Neural cell (in vitro differentiated cells): ENCODE results near the gene ACSM4. TPM values are rescaled to one million over a fixed set of nuclear protein-coding genes. Genes with fewer than 3 reads are reported as not detected.

Source experiments
- H2AFZ ChIP-seq: fragments of 200-600, 300-800 bp; sonication (generic), shearing (Covaris generic); 2 replicates; pipeline ENCODE4 v1.6.0; 2014; ENCODE audit warnings: low read depth, mild to moderate bottlenecking, antibody characterized with exemption, low read length, moderate library complexity
- H3F3A ChIP-seq: fragments of 200-600 bp; shearing (Covaris generic); 2 replicates; pipeline ENCODE4 v1.6.1; 2016; ENCODE audit warnings: mild to moderate bottlenecking, moderate library complexity, mixed read lengths, antibody characterized with exemption, low read length; ENCODE audit not compliant: insufficient read depth, poor library complexity, severe bottlenecking
- H3K27ac ChIP-seq: fragments of 200-600, 300-800 bp; sonication (generic), shearing (Covaris generic); 2 replicates; pipeline ENCODE4 v1.5.1; 2014; ENCODE audit warnings: mild to moderate bottlenecking, low read length, moderate library complexity
- H3K27me3 ChIP-seq: fragments of 300-800, 200-600 bp; sonication (generic), shearing (Covaris generic); 2 replicates; pipeline ENCODE4 v1.6.0; 2014; ENCODE audit warnings: mild to moderate bottlenecking, low read depth, low read length, moderate library complexity; ENCODE audit not compliant: insufficient read depth
- H3K36me3 ChIP-seq: fragments of 300-800, 200-600 bp; sonication (generic), shearing (Covaris generic); 2 replicates; pipeline ENCODE4 v1.5.1; 2014; ENCODE audit warnings: mild to moderate bottlenecking, antibody characterized with exemption, low read length, moderate library complexity; ENCODE audit not compliant: insufficient read depth
- H3K4me2 ChIP-seq: fragments of 300-800, 200-600 bp; sonication (generic), shearing (Covaris generic); 2 replicates; pipeline ENCODE4 v1.6.0; 2014; ENCODE audit warnings: mild to moderate bottlenecking, low read length
- H3K4me3 ChIP-seq: fragments of 300-800, 200-600 bp; sonication (generic), shearing (Covaris generic); 2 replicates; pipeline ENCODE4 v1.5.1; 2014; ENCODE audit warnings: mild to moderate bottlenecking, low read length, moderate library complexity
- H3K79me2 ChIP-seq: fragments of 200-600 bp; shearing (Covaris generic); replicated peaks from 2 replicates; pipeline ENCODE4 v1.6.0; 2014; ENCODE audit warnings: mild to moderate bottlenecking, low read length, moderate library complexity; ENCODE audit not compliant: insufficient read depth
- H3K9ac ChIP-seq: fragments of 300-800, 200-600 bp; sonication (generic), shearing (Covaris generic); 2 replicates; pipeline ENCODE4 v1.6.1; 2016; ENCODE audit warnings: mild to moderate bottlenecking, low read length, mixed read lengths
- H3K9me2 ChIP-seq: fragments of 200-600 bp; shearing (Covaris generic); 2 replicates; pipeline ENCODE4 v1.6.1; 2016; ENCODE audit warnings: mild to moderate bottlenecking, low read length, mixed read lengths; ENCODE audit not compliant: insufficient read depth
- H3K9me3 ChIP-seq: fragments of 200-600, 300-800 bp; sonication (generic), shearing (Covaris generic); 2 replicates; pipeline ENCODE4 v1.6.1; 2016; ENCODE audit warnings: mild to moderate bottlenecking, mixed run types, low read length, moderate library complexity, mixed read lengths
- H4K20me1 ChIP-seq: fragments of 200-600 bp; shearing (Covaris generic); 2 replicates; pipeline ENCODE4 v1.6.1; 2016; ENCODE audit warnings: mild to moderate bottlenecking, mixed run types; ENCODE audit not compliant: insufficient read depth
- EP300 ChIP-seq: fragments of 450-650 bp; conservative IDR thresholded peaks from 2 replicates; pipeline ENCODE4 v1.6.1; 2014; ENCODE audit warnings: antibody characterized with exemption, mild to moderate bottlenecking, moderate library complexity; ENCODE audit not compliant: poor library complexity, severe bottlenecking
- EZH2 ChIP-seq: fragments of 200-600, 300-800 bp; shearing (Covaris generic), sonication (generic); IDR thresholded peaks from 2 replicates; pipeline ENCODE4 v1.6.1; 2014; ENCODE audit warnings: antibody characterized with exemption, low read length, borderline replicate concordance, mild to moderate bottlenecking; ENCODE audit not compliant: insufficient read depth, poor library complexity, severe bottlenecking
- MXI1 ChIP-seq: fragments of 450-650 bp; conservative IDR thresholded peaks from 2 replicates; pipeline ENCODE4 v1.6.1; 2014; ENCODE audit warnings: antibody characterized with exemption, mild to moderate bottlenecking; ENCODE audit not compliant: poor library complexity, severe bottlenecking
- POLR2AphosphoS5 ChIP-seq: IDR thresholded peaks from 2 replicates; pipeline ENCODE4 v1.6.1; 2012
- RAD21 ChIP-seq: fragments of 450-650 bp; conservative IDR thresholded peaks from 2 replicates; pipeline ENCODE4 v1.6.1; 2014; ENCODE audit warnings: antibody characterized with exemption, mild to moderate bottlenecking, moderate library complexity
- SMC3 ChIP-seq: fragments of 450-650 bp; conservative IDR thresholded peaks from 2 replicates; pipeline ENCODE4 v1.6.1; 2014; ENCODE audit warnings: antibody characterized with exemption, mild to moderate bottlenecking, moderate library complexity; ENCODE audit not compliant: poor library complexity
- TAF1 ChIP-seq: IDR thresholded peaks from 2 replicates; pipeline ENCODE4 v1.6.1; 2012; ENCODE audit warnings: low read depth
- polyA plus RNA-seq: library from polyadenylated mRNA; depleted of rRNA; stranded (reverse); fragments of >200 nt; gene quantifications from 2 replicates; pipeline ENCODE4 v1.2.3, GENCODE V29; 2014
- TF ChIP-seq, protein P1 (sequence below): IDR thresholded peaks from 2 replicates; pipeline ENCODE4 v1.6.1; 2012; ENCODE audit warnings: borderline replicate concordance
- TF ChIP-seq, protein P2 (sequence below): fragments of 450-650 bp; IDR thresholded peaks from 2 replicates; pipeline ENCODE4 v1.5.1; 2014; ENCODE audit warnings: antibody characterized with exemption, mild to moderate bottlenecking, moderate library complexity; ENCODE audit not compliant: poor library complexity, severe bottlenecking

The ACSM4 gene
- polyA plus RNA-seq, 1 donor from 2014 or later: not detected

DNA sequence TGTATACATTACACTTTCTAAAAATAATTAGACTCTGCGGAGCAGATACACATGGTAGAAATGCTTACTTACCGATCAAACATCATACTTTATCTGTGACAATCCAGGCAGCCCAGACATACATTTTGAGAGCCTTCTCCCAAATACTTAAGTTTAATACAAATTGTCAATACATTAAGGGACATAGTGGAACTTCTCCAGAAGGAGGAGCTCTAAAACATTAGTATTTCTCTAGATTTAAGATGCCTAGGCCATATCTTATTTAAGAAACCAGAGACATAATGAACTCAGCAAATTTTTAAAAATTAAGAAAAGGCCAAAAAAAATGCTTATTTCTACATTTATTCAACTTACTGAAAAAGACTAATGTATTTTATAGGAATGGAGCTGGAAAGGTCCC, 16.1 kb downstream of the ACSM4 start:
- H3K9ac ChIP-seq: no peak overlapping the region
- H3K4me3 ChIP-seq: no peak overlapping the region
- no peaks in the 10 kb centered on the region for H3K9me2 ChIP-seq
- H3K27ac ChIP-seq: no peak overlapping the region
- H3F3A ChIP-seq: no peaks in the 10 kb centered on the region
- H3K36me3 ChIP-seq: no peaks in the 10 kb centered on the region
- no peaks in the 10 kb centered on the region for H3K9me3 ChIP-seq
- no peaks in the 10 kb centered on the region for H4K20me1 ChIP-seq
- TF ChIP-seq, protein P1, sequence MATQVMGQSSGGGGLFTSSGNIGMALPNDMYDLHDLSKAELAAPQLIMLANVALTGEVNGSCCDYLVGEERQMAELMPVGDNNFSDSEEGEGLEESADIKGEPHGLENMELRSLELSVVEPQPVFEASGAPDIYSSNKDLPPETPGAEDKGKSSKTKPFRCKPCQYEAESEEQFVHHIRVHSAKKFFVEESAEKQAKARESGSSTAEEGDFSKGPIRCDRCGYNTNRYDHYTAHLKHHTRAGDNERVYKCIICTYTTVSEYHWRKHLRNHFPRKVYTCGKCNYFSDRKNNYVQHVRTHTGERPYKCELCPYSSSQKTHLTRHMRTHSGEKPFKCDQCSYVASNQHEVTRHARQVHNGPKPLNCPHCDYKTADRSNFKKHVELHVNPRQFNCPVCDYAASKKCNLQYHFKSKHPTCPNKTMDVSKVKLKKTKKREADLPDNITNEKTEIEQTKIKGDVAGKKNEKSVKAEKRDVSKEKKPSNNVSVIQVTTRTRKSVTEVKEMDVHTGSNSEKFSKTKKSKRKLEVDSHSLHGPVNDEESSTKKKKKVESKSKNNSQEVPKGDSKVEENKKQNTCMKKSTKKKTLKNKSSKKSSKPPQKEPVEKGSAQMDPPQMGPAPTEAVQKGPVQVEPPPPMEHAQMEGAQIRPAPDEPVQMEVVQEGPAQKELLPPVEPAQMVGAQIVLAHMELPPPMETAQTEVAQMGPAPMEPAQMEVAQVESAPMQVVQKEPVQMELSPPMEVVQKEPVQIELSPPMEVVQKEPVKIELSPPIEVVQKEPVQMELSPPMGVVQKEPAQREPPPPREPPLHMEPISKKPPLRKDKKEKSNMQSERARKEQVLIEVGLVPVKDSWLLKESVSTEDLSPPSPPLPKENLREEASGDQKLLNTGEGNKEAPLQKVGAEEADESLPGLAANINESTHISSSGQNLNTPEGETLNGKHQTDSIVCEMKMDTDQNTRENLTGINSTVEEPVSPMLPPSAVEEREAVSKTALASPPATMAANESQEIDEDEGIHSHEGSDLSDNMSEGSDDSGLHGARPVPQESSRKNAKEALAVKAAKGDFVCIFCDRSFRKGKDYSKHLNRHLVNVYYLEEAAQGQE: no peak
- TF ChIP-seq, protein P2, sequence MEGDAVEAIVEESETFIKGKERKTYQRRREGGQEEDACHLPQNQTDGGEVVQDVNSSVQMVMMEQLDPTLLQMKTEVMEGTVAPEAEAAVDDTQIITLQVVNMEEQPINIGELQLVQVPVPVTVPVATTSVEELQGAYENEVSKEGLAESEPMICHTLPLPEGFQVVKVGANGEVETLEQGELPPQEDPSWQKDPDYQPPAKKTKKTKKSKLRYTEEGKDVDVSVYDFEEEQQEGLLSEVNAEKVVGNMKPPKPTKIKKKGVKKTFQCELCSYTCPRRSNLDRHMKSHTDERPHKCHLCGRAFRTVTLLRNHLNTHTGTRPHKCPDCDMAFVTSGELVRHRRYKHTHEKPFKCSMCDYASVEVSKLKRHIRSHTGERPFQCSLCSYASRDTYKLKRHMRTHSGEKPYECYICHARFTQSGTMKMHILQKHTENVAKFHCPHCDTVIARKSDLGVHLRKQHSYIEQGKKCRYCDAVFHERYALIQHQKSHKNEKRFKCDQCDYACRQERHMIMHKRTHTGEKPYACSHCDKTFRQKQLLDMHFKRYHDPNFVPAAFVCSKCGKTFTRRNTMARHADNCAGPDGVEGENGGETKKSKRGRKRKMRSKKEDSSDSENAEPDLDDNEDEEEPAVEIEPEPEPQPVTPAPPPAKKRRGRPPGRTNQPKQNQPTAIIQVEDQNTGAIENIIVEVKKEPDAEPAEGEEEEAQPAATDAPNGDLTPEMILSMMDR: no peak
- TF ChIP-seq EP300 (no peak), POLR2AphosphoS5 (no peak), EZH2 (no peak), SMC3 (no peak), MXI1 (no peak), TAF1 (no peak), RAD21 (no peak)
- no peak overlapping the region for H3K4me2 ChIP-seq
- H3K27me3 ChIP-seq: no peaks in the 10 kb centered on the region
- H3K79me2 ChIP-seq: no peaks in the 10 kb centered on the region
- no peak overlapping the region for H2AFZ ChIP-seq

DNA sequence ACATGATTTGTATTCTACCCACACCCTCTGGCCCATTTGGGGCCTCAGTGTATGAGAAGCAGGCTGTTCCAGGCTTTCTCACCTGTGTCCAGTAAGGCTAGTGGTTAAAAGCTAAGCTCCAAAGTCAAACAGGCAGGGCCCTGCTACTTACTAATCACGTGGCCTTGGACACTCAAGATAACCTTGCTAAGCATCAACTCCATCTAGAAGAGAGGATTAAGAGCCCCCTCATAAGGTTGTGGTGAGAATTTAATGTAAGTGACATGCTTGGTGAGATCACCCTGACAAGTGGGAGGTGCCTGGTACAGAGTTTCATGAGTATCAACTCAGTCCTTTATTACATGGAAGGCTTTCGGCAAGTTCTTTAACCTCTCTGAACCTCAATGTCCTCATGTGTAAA, 17.8 kb downstream of the ACSM4 start:
- Histone ChIP-seq H4K20me1 (no peaks in the 10 kb centered on the region), H3K9ac (no peak overlapping the region), H3K4me2 (no peak overlapping the region), H2AFZ (no peak overlapping the region), H3F3A (no peaks in the 10 kb centered on the region), H3K79me2 (no peaks in the 10 kb centered on the region), H3K9me2 (no peaks in the 10 kb centered on the region), H3K36me3 (no peaks in the 10 kb centered on the region), H3K9me3 (no peaks in the 10 kb centered on the region), H3K27ac (no peak overlapping the region), H3K27me3 (no peaks in the 10 kb centered on the region), H3K4me3 (no peak overlapping the region)
- no peak for TF ChIP-seq EZH2
- no peak for TF ChIP-seq MXI1
- TF ChIP-seq, protein P1: no peak
- TF ChIP-seq EP300: no peak
- no peak for TF ChIP-seq RAD21
